Endothelial cell of umbilical vein (primary cell): Measurements from ENCODE around the gene ARID3B. TPM values are rescaled to one million over a fixed set of nuclear protein-coding genes. Genes with fewer than 3 reads are reported as not detected.

ENCODE experiments used
- BruUV-seq: library from RNA; stranded (reverse); fragments of 400-500 nt; replicated peaks from 2 replicates; lab custom pipeline; 2021; lab: Mats Ljungman, UMichigan
- CTCF ChIA-PET: fragments of 300-600, 350-600 bp; sonication (Branson Sonifier 250); formaldehyde crosslinking; loops from one replicate; lab custom pipeline; 2021; ENCODE audit warnings: antibody characterized with exemption, inconsistent platforms; lab: Charles Lee
- POLR2A ChIA-PET: fragments of 300-600, 350-600 bp; sonication (Branson Sonifier 250); formaldehyde crosslinking; loops from one replicate; lab custom pipeline; 2021; ENCODE audit warnings: antibody characterized with exemption, inconsistent platforms; lab: Charles Lee
- DNase-seq: peaks from one replicate; pipeline ENCODE4 v3.0.0-alpha.2; 2011; ENCODE audit warnings: low read depth, low spot score
- FAIRE-seq: peaks from 2 replicates; lab custom pipeline; 2011; peaks lifted over from hg19 to GRCh38; lab: Jason Lieb, UNC
- H2AFZ ChIP-seq: 2 replicates; pipeline ENCODE4 v1.6.0; 2012; ENCODE audit warnings: low read depth, low read length, control low read depth, inconsistent platforms
- H3K27ac ChIP-seq: 2 replicates; pipeline ENCODE4 v1.5.1; 2011; ENCODE audit warnings: low read depth, mild to moderate bottlenecking, control low read depth, low read length, moderate library complexity; ENCODE audit not compliant: insufficient read depth
- H3K27me3 ChIP-seq, 2 experiments: 2 replicates each; pipeline versions ENCODE4 v1.6.0 to v1.6.1; 2011; ENCODE audit warnings: low read length in 2 of 2, mixed read lengths in 1 of 2; ENCODE audit not compliant: control insufficient read depth in 2 of 2, insufficient read depth in 2 of 2
- H3K36me3 ChIP-seq, 2 experiments: 2 replicates in 1 of 2; 3 replicates in 1 of 2; pipeline ENCODE4 v1.5.1; 2011; ENCODE audit warnings: low read length in 2 of 2, mild to moderate bottlenecking in 1 of 2, moderate library complexity in 1 of 2; ENCODE audit not compliant: control insufficient read depth in 2 of 2, insufficient read depth in 2 of 2; ENCODE audit errors: extremely low read depth in 1 of 2
- H3K4me1 ChIP-seq: 3 replicates; pipeline ENCODE4 v1.5.1; 2011; ENCODE audit warnings: mild to moderate bottlenecking, low read length; ENCODE audit not compliant: control insufficient read depth, insufficient read depth; ENCODE audit errors: extremely low read depth
- H3K4me2 ChIP-seq: 2 replicates; pipeline ENCODE4 v1.6.1; 2011; ENCODE audit warnings: low read length, control low read depth, mixed read lengths; ENCODE audit not compliant: insufficient read depth
- H3K4me3 ChIP-seq, 3 experiments: fragments of 200-600 bp in 1 of 3; sonication (generic), shearing (Covaris generic) in 1 of 3; replicated peaks in 1 of 3; 2 replicates each; pipeline ENCODE4 v1.5.1; 2011 to 2016; ENCODE audit warnings: control low read depth in 3 of 3, low read length in 3 of 3, mild to moderate bottlenecking in 2 of 3, inconsistent platforms in 1 of 3, low read depth in 1 of 3, moderate library complexity in 1 of 3; ENCODE audit not compliant: insufficient read depth in 1 of 3
- H3K79me2 ChIP-seq: 2 replicates; pipeline ENCODE4 v1.6.0; 2012; ENCODE audit warnings: low read length, inconsistent platforms; ENCODE audit not compliant: control insufficient read depth, insufficient read depth
- H3K9ac ChIP-seq: replicated peaks from 2 replicates; pipeline ENCODE3; 2011; ENCODE audit warnings: low read length, control low read depth; ENCODE audit not compliant: insufficient read depth; ENCODE audit errors: extremely low read depth
- H3K9me1 ChIP-seq: replicated peaks from 3 replicates; pipeline ENCODE4 v1.6.0; 2011; ENCODE audit warnings: mild to moderate bottlenecking, low read length; ENCODE audit not compliant: control insufficient read depth, insufficient read depth; ENCODE audit errors: extremely low read depth
- H3K9me3 ChIP-seq: replicated peaks from 2 replicates; pipeline ENCODE4 v1.5.1; 2012; ENCODE audit warnings: low read length, inconsistent platforms; ENCODE audit not compliant: control insufficient read depth, insufficient read depth
- H4K20me1 ChIP-seq: replicated peaks from 2 replicates; pipeline ENCODE3; 2011; ENCODE audit warnings: mild to moderate bottlenecking, low read length; ENCODE audit not compliant: control insufficient read depth, insufficient read depth; ENCODE audit errors: extremely low read depth
- EZH2 ChIP-seq: IDR thresholded peaks from 2 replicates; pipeline ENCODE4 v1.6.1; 2012; ENCODE audit warnings: borderline replicate concordance, low read depth, mild to moderate bottlenecking, moderate library complexity, low read length, inconsistent platforms; ENCODE audit not compliant: severe bottlenecking
- FOS ChIP-seq: IDR thresholded peaks from 2 replicates; pipeline ENCODE4 v1.6.1; 2011; ENCODE audit warnings: mild to moderate bottlenecking, low read length, moderate library complexity, borderline replicate concordance; ENCODE audit not compliant: insufficient read depth
- GATA2 ChIP-seq: IDR thresholded peaks from 2 replicates; pipeline ENCODE4 v1.7.0; 2011; ENCODE audit warnings: low read depth, mild to moderate bottlenecking, moderate library complexity, mixed read lengths, low read length; ENCODE audit not compliant: insufficient read length, insufficient read depth
- JUN ChIP-seq: IDR thresholded peaks from 2 replicates; pipeline ENCODE4 v1.6.1; 2011; ENCODE audit warnings: borderline replicate concordance, low read depth; ENCODE audit not compliant: insufficient read length, insufficient read depth
- MYC ChIP-seq: IDR thresholded peaks from one replicate; pipeline ENCODE4 v1.6.1; 2011; ENCODE audit warnings: mild to moderate bottlenecking, low read depth, low read length
- POLR2A ChIP-seq: IDR thresholded peaks from 2 replicates; pipeline ENCODE4 v1.6.1; 2012; ENCODE audit warnings: low read depth, mild to moderate bottlenecking, control low read depth, low read length
- dilution Hi-C: fragments of 300-500 bp; cut with MboI; formaldehyde crosslinking; loops from one replicate; pipeline ENCODE4 v1.15.0; 2019; ENCODE audit warnings: low sequenced_read_pairs; ENCODE audit not compliant: extremely low pct_ligation_motif_present
- intact Hi-C: fragments of 100-400 bp; cut with micrococcal nuclease; formaldehyde crosslinking; loops from one replicate; pipeline ENCODE4 v1.10.0; 2022
- polyA plus RNA-seq, 4 experiments: library from polyadenylated mRNA; depleted of rRNA in 3 of 4; stranded (reverse) in 3 of 4; unstranded in 1 of 4; fragments of >200 nt; gene quantifications; 2 replicates each; pipeline versions ENCODE4 v1.2.1 to v1.2.3, GENCODE V29; 2011 to 2012; ENCODE audit warnings: missing spikeins in 1 of 4
- total RNA-seq: library from RNA; stranded (reverse); gene quantifications from 2 replicates; pipeline ENCODE4 v1.2.3, GENCODE V29; 2021
- TF ChIP-seq, protein P1 (sequence below), 2 donors: IDR thresholded peaks; 1 replicate in 1 of 2; 2 replicates in 1 of 2; pipeline ENCODE4 v1.5.1; 2011; ENCODE audit warnings: low read length in 2 of 2, mild to moderate bottlenecking in 2 of 2, moderate library complexity in 2 of 2, control low read depth in 1 of 2, inconsistent platforms in 1 of 2, low read depth in 1 of 2; ENCODE audit not compliant: insufficient read depth in 1 of 2; ENCODE audit errors: extremely low read depth in 1 of 2

Gene ARID3B
- total and polyA plus RNA-seq, 2 donors (not counting 3 experiments of a cell fraction or from before 2014, with no cell fraction given) = 6.2 to 10.0 TPM

DNA sequence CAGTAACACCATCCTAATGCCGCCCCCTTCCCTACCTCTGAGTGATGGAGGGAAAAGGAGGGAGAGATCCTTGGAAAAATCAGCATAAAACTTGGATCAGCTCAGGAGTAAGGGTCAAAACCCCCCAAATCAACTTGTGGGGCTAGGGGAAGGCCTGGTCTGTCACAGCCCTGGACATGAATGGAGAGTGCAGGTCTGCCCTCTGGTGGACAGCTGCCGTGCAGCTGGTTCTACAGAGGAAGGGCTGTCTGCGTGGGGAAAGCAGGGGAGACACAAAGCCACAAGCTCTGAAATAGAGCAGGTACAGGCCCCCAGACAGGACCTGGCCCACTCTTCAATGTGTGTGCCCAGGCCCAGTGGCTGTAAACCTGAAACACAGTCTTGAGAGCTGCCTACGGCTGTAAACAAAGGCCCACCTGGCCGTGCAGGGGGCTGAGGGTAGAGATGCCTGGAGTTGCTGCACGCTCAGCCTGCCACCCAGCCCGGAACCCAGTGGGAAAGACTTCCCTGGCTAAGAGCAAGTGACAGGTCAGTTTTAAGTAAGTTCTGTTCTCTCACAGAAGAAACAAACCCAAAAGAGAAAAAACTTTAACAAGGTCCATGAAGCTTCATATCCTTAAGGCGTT is 91.0 kb downstream of the ARID3B start:
- Histone ChIP-seq H3K36me3 (peaks cover 6 to 53% of the 10 kb centered on the region in 2 experiments), H2AFZ (no peak overlapping the region), H3K27ac (no peak overlapping the region), H3K9me1 (no peaks in the 10 kb centered on the region), H3K79me2 (no peaks in the 10 kb centered on the region), H3K4me3 (no peak overlapping the region), H3K27me3 (no peaks in the 10 kb centered on the region), H4K20me1 (no peaks in the 10 kb centered on the region), H3K9me3 (no peaks in the 10 kb centered on the region), H3K4me1 (no peaks in the 10 kb centered on the region), H3K9ac (no peak overlapping the region), H3K4me2 (no peak overlapping the region)
- dilution Hi-C loops = loop anchor here (25.0 kb wide), 1 partner anchor 130 kb away; no protein-coding TSS in a partner anchor
- ChIA-PET POLR2A (no interaction called here), CTCF (interaction anchor here (0.6 to 18.1 kb wide), 35 partner anchors 9 to 319 kb away, joined by 3 to 696 read pairs (median 6); partner anchors contain the start of genes CSK, CYP1A1, EDC3 and UBL7)
- DNase-seq = peak; percentile 51
- FAIRE-seq = peak; percentile 90
- intact Hi-C loops = loop anchor here (1.0 kb wide), 1 partner anchor 259 kb away; no protein-coding TSS in a partner anchor
- TF ChIP-seq EZH2 (no peak), POLR2A (no peak), JUN (no peak), FOS (no peak), GATA2 (no peak), MYC (no peak)
- TF ChIP-seq, protein P1, sequence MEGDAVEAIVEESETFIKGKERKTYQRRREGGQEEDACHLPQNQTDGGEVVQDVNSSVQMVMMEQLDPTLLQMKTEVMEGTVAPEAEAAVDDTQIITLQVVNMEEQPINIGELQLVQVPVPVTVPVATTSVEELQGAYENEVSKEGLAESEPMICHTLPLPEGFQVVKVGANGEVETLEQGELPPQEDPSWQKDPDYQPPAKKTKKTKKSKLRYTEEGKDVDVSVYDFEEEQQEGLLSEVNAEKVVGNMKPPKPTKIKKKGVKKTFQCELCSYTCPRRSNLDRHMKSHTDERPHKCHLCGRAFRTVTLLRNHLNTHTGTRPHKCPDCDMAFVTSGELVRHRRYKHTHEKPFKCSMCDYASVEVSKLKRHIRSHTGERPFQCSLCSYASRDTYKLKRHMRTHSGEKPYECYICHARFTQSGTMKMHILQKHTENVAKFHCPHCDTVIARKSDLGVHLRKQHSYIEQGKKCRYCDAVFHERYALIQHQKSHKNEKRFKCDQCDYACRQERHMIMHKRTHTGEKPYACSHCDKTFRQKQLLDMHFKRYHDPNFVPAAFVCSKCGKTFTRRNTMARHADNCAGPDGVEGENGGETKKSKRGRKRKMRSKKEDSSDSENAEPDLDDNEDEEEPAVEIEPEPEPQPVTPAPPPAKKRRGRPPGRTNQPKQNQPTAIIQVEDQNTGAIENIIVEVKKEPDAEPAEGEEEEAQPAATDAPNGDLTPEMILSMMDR (IDR thresholded peaks at IDR 0.05; ENCODE audit: extremely low read depth in 1 of 2, insufficient read depth in 1 of 2, low read depth in 1 of 2, low read length in 2 of 2) = peak; percentile 90 to 96
- no TSS peak for BruUV-seq
